Stomach (tissue), 9 donors: ENCODE data around the gene ZNF555. TPM values are rescaled to one million over a fixed set of nuclear protein-coding genes. Genes with fewer than 3 reads are reported as not detected.
"Not testable (repeated sequence)": the region's sequence is repeated elsewhere in the genome, so short reads cannot be mapped to it uniquely, and the experiment has no call there.

Experiments
- DNase-seq, 2 donors: peaks; one replicate each; pipeline versions ENCODE4 v3.0.0 to v3.0.0-alpha.2; 2013 to 2019
- H3K27ac ChIP-seq, 5 donors: fragments of 200-600 bp in 4 of 5; sonication (generic) in 4 of 5; one replicate each; pipeline ENCODE4 v1.5.1; 2013 to 2019; ENCODE audit warnings: mild to moderate bottlenecking in 1 of 5, moderate library complexity in 1 of 5
- H3K27me3 ChIP-seq, 3 donors: fragments of 200-600 bp; sonication (generic); one replicate each; pipeline ENCODE4 v1.5.1; 2017 to 2019; ENCODE audit warnings: mixed run types in 1 of 3
- H3K36me3 ChIP-seq, 4 donors: fragments of 200-600 bp; sonication (generic); 1 replicate in 3 of 4; 2 replicates in 1 of 4; pipeline ENCODE4 v1.5.1; 2016 to 2019
- H3K4me1 ChIP-seq, 4 donors: fragments of 200-600 bp; sonication (generic); one replicate each; pipeline ENCODE4 v1.5.1; 2016 to 2019
- H3K4me3 ChIP-seq, 4 donors: fragments of 200-600 bp; sonication (generic) in 3 of 4; one replicate each; pipeline ENCODE4 v1.5.1; 2016 to 2019; ENCODE audit warnings: mild to moderate bottlenecking in 1 of 4
- H3K9me3 ChIP-seq, 4 donors: fragments of 200-600 bp; sonication (generic); one replicate each; pipeline ENCODE4 v1.5.1; 2016 to 2019
- CTCF ChIP-seq, 7 experiments: fragments of 450-650 bp in 4 of 7; fragments of 200-600 bp in 3 of 7; sonication (generic) in 3 of 7; IDR thresholded peaks; one replicate each; pipeline ENCODE4 v1.5.1; 2016 to 2019; ENCODE audit warnings: antibody characterized with exemption in 7 of 7, control low read depth in 2 of 7, mild to moderate bottlenecking in 1 of 7
- EP300 ChIP-seq: sonication (generic); formaldehyde crosslinking; IDR thresholded peaks from one replicate; pipeline ENCODE4 v1.6.1; 2017; ENCODE audit warnings: antibody characterized with exemption
- POLR2A ChIP-seq, 4 donors: fragments of 450-650 bp; IDR thresholded peaks; one replicate each; pipeline ENCODE4 v1.6.1; 2016; ENCODE audit warnings: antibody characterized with exemption in 4 of 4, control low read depth in 2 of 4, mild to moderate bottlenecking in 1 of 4, moderate library complexity in 1 of 4
- POLR2AphosphoS5 ChIP-seq, 3 donors: sonication (generic); formaldehyde crosslinking; IDR thresholded peaks; one replicate each; pipeline ENCODE4 v1.6.1; 2016; ENCODE audit warnings: antibody characterized with exemption in 3 of 3
- WGBS, 5 donors: extraction: QIAGEN DNeasy Blood & Tissue Kit in 3 of 5; methylation state at CpG; one replicate each; pipeline versions ENCODE4 v1.1.5 to v1.1.7; 2013 to 2018; 5-methylcytosine and 5-hydroxymethylcytosine counted together
- intact Hi-C: fragments of 100-400 bp; cut with DNase I; formaldehyde crosslinking; loops from one replicate; pipeline ENCODE4 v1.15.1; 2023; ENCODE audit warnings: low total_unique reads
- polyA plus RNA-seq, 3 donors: library from polyadenylated mRNA; stranded (reverse); fragments of 200-250 nt; gene quantifications; one replicate each; pipeline ENCODE4 v1.2.3, GENCODE V29; 2013
- total RNA-seq, 5 donors: library from RNA; depleted of rRNA; stranded (reverse); fragments of >200 nt; gene quantifications; one replicate each; pipeline versions ENCODE4 v1.1.0 to v1.2.3, GENCODE V29; 2014 to 2016
- donor health status: healthy with polysubstance abuse.
- donor health status: Bipolar disorder and iron deficiency.
- donor health status: healthy.

ZNF555 gene
- total and polyA plus RNA-seq, 8 donors: 0.58 to 11.2 (median 2.1) TPM

- no peaks in the 10 kb centered on the region for H3K27me3 ChIP-seq
- 73 to 81% (median 76%) methylated on average over 8 of the region's 8 CpGs for WGBS, 5 donors
- TF ChIP-seq POLR2AphosphoS5 (IDR thresholded peaks at IDR 0.05) (no peak), EP300 (no peak), POLR2A (IDR thresholded peaks at IDR 0.05) (no peak), CTCF (IDR thresholded peaks at IDR 0.05) (no peak)
- H3K27ac ChIP-seq: no peak overlapping the region
- H3K36me3 ChIP-seq: no peaks in the 10 kb centered on the region
- intact Hi-C loops: no loop called here
- H3K4me3 ChIP-seq: peak overlapping the region in 1 of 4 donors; percentile 28
- no peak for DNase-seq
- H3K9me3 ChIP-seq: peaks cover 0 to 5% (median under 1%) of the 10 kb centered on the region in 4 donors
- H3K4me1 ChIP-seq: no peaks in the 10 kb centered on the region
These were observed 25.3 kb downstream of the ZNF555 start for GRCh38 chr19:2866495-2867024.

GRCh38 chr19:2867025-2867991 lies 26.0 kb downstream of the ZNF555 start, which contains the start of gene ZNF556:
ZNF556 (plus strand) TSS chr19:2867335; CDS start chr19:2867422, 87 bp downstream.
- peak within 1 kb of the TSS; percentile 22 to 34 (median 30) for H3K4me3 ChIP-seq
- no peaks in the 10 kb centered on the region for H3K27me3 ChIP-seq
- H3K27ac ChIP-seq: no peak within 1 kb of the TSS
- peaks cover 0 to 5% (median 0%) of the 10 kb centered on the region in 4 donors for H3K9me3 ChIP-seq
- H3K4me1 ChIP-seq: no peaks in the 10 kb centered on the region
- TF ChIP-seq CTCF (IDR thresholded peaks at IDR 0.05) (no peak), POLR2A (IDR thresholded peaks at IDR 0.05) (no peak), EP300 (no peak), POLR2AphosphoS5 (IDR thresholded peaks at IDR 0.05) (no peak)
- intact Hi-C loops: no loop called here
- no peaks in the 10 kb centered on the region for H3K36me3 ChIP-seq
- 62 to 74% (median 67%) methylated on average over 29 to 36 of the region's 36 CpGs for WGBS, 5 donors
- DNase-seq: peak in 1 of 2 donors; percentile 25

GRCh38 chr19:2869618-2870017 lies 28.3 kb downstream of the ZNF555 start:
- no peak for TF ChIP-seq CTCF (IDR thresholded peaks at IDR 0.05)
- TF ChIP-seq POLR2AphosphoS5 (IDR thresholded peaks at IDR 0.05): no peak
- no peak for TF ChIP-seq EP300
- no peak for TF ChIP-seq POLR2A (IDR thresholded peaks at IDR 0.05)
- Histone ChIP-seq H3K36me3 (no peaks in the 10 kb centered on the region), H3K9me3 (peaks cover 0 to 5% (median 0%) of the 10 kb centered on the region in 4 donors), H3K4me3 (no peak overlapping the region), H3K4me1 (no peaks in the 10 kb centered on the region), H3K27ac (no peak overlapping the region), H3K27me3 (no peaks in the 10 kb centered on the region)
- WGBS, 5 donors: 80 to 87% (median 85%) methylated on average over 10 of the region's 10 CpGs
- DNase-seq: no peak
- intact Hi-C loops: no loop called here

- intact Hi-C loops: not testable (repeated sequence)
- TF ChIP-seq CTCF (IDR thresholded peaks at IDR 0.05): peak in 3 of 7 experiments; percentile 21 to 37 (median 37)
These were observed 30.9 kb downstream of the ZNF555 start for GRCh38 chr19:2872175-2872574.

More at GRCh38 chr19:2872175-2872574, 30.9 kb downstream of the ZNF555 start:
- peaks cover 5 to 19% (median 14%) of the 10 kb centered on the region in 4 donors for H3K9me3 ChIP-seq
- not testable (repeated sequence) for H3K27ac ChIP-seq, H3K4me3 ChIP-seq, H3K4me1 ChIP-seq, DNase-seq, H3K36me3 ChIP-seq, H3K27me3 ChIP-seq
- WGBS, 5 donors: 18 to 25% (median 19%) methylated on average over 2 to 11 of the region's 11 CpGs
